Neural cell (in vitro differentiated cells): ENCODE data around the gene PLXNA3. TPM values are rescaled to one million over a fixed set of nuclear protein-coding genes. Genes with fewer than 3 reads are reported as not detected.

Experiments used
- H2AFZ ChIP-seq: fragments of 200-600, 300-800 bp; sonication (generic), shearing (Covaris generic); 2 replicates; pipeline ENCODE4 v1.6.0; 2014; ENCODE audit warnings: low read depth, mild to moderate bottlenecking, antibody characterized with exemption, low read length, moderate library complexity
- H3F3A ChIP-seq: fragments of 200-600 bp; shearing (Covaris generic); 2 replicates; pipeline ENCODE4 v1.6.1; 2016; ENCODE audit warnings: mild to moderate bottlenecking, moderate library complexity, mixed read lengths, antibody characterized with exemption, low read length; ENCODE audit not compliant: insufficient read depth, poor library complexity, severe bottlenecking
- H3K27ac ChIP-seq: fragments of 200-600, 300-800 bp; sonication (generic), shearing (Covaris generic); 2 replicates; pipeline ENCODE4 v1.5.1; 2014; ENCODE audit warnings: mild to moderate bottlenecking, low read length, moderate library complexity
- H3K27me3 ChIP-seq: fragments of 300-800, 200-600 bp; sonication (generic), shearing (Covaris generic); 2 replicates; pipeline ENCODE4 v1.6.0; 2014; ENCODE audit warnings: mild to moderate bottlenecking, low read depth, low read length, moderate library complexity; ENCODE audit not compliant: insufficient read depth
- H3K36me3 ChIP-seq: fragments of 300-800, 200-600 bp; sonication (generic), shearing (Covaris generic); 2 replicates; pipeline ENCODE4 v1.5.1; 2014; ENCODE audit warnings: mild to moderate bottlenecking, antibody characterized with exemption, low read length, moderate library complexity; ENCODE audit not compliant: insufficient read depth
- H3K4me2 ChIP-seq: fragments of 300-800, 200-600 bp; sonication (generic), shearing (Covaris generic); 2 replicates; pipeline ENCODE4 v1.6.0; 2014; ENCODE audit warnings: mild to moderate bottlenecking, low read length
- H3K4me3 ChIP-seq: fragments of 300-800, 200-600 bp; sonication (generic), shearing (Covaris generic); 2 replicates; pipeline ENCODE4 v1.5.1; 2014; ENCODE audit warnings: mild to moderate bottlenecking, low read length, moderate library complexity
- H3K79me2 ChIP-seq: fragments of 200-600 bp; shearing (Covaris generic); replicated peaks from 2 replicates; pipeline ENCODE4 v1.6.0; 2014; ENCODE audit warnings: mild to moderate bottlenecking, low read length, moderate library complexity; ENCODE audit not compliant: insufficient read depth
- H3K9ac ChIP-seq: fragments of 300-800, 200-600 bp; sonication (generic), shearing (Covaris generic); 2 replicates; pipeline ENCODE4 v1.6.1; 2016; ENCODE audit warnings: mild to moderate bottlenecking, low read length, mixed read lengths
- H3K9me2 ChIP-seq: fragments of 200-600 bp; shearing (Covaris generic); 2 replicates; pipeline ENCODE4 v1.6.1; 2016; ENCODE audit warnings: mild to moderate bottlenecking, low read length, mixed read lengths; ENCODE audit not compliant: insufficient read depth
- H3K9me3 ChIP-seq: fragments of 200-600, 300-800 bp; sonication (generic), shearing (Covaris generic); 2 replicates; pipeline ENCODE4 v1.6.1; 2016; ENCODE audit warnings: mild to moderate bottlenecking, mixed run types, low read length, moderate library complexity, mixed read lengths
- H4K20me1 ChIP-seq: fragments of 200-600 bp; shearing (Covaris generic); 2 replicates; pipeline ENCODE4 v1.6.1; 2016; ENCODE audit warnings: mild to moderate bottlenecking, mixed run types; ENCODE audit not compliant: insufficient read depth
- CTCF ChIP-seq: fragments of 450-650 bp; IDR thresholded peaks from 2 replicates; pipeline ENCODE4 v1.5.1; 2014; ENCODE audit warnings: antibody characterized with exemption, mild to moderate bottlenecking, moderate library complexity; ENCODE audit not compliant: poor library complexity, severe bottlenecking
- EP300 ChIP-seq: fragments of 450-650 bp; conservative IDR thresholded peaks from 2 replicates; pipeline ENCODE4 v1.6.1; 2014; ENCODE audit warnings: antibody characterized with exemption, mild to moderate bottlenecking, moderate library complexity; ENCODE audit not compliant: poor library complexity, severe bottlenecking
- EZH2 ChIP-seq: fragments of 200-600, 300-800 bp; shearing (Covaris generic), sonication (generic); IDR thresholded peaks from 2 replicates; pipeline ENCODE4 v1.6.1; 2014; ENCODE audit warnings: antibody characterized with exemption, low read length, borderline replicate concordance, mild to moderate bottlenecking; ENCODE audit not compliant: insufficient read depth, poor library complexity, severe bottlenecking
- MXI1 ChIP-seq: fragments of 450-650 bp; conservative IDR thresholded peaks from 2 replicates; pipeline ENCODE4 v1.6.1; 2014; ENCODE audit warnings: antibody characterized with exemption, mild to moderate bottlenecking; ENCODE audit not compliant: poor library complexity, severe bottlenecking
- POLR2AphosphoS5 ChIP-seq: IDR thresholded peaks from 2 replicates; pipeline ENCODE4 v1.6.1; 2012
- RAD21 ChIP-seq: fragments of 450-650 bp; conservative IDR thresholded peaks from 2 replicates; pipeline ENCODE4 v1.6.1; 2014; ENCODE audit warnings: antibody characterized with exemption, mild to moderate bottlenecking, moderate library complexity
- REST ChIP-seq: IDR thresholded peaks from 2 replicates; pipeline ENCODE4 v1.6.1; 2012; ENCODE audit warnings: borderline replicate concordance
- SMC3 ChIP-seq: fragments of 450-650 bp; conservative IDR thresholded peaks from 2 replicates; pipeline ENCODE4 v1.6.1; 2014; ENCODE audit warnings: antibody characterized with exemption, mild to moderate bottlenecking, moderate library complexity; ENCODE audit not compliant: poor library complexity
- TAF1 ChIP-seq: IDR thresholded peaks from 2 replicates; pipeline ENCODE4 v1.6.1; 2012; ENCODE audit warnings: low read depth
- polyA plus RNA-seq: library from polyadenylated mRNA; depleted of rRNA; stranded (reverse); fragments of >200 nt; gene quantifications from 2 replicates; pipeline ENCODE4 v1.2.3, GENCODE V29; 2014

PLXNA3 gene
- polyA plus RNA-seq, 1 donor from 2014 or later = 17.2 TPM

- no peak overlapping the region for H2AFZ ChIP-seq
- TF ChIP-seq POLR2AphosphoS5 (no peak), RAD21 (no peak), SMC3 (no peak), EZH2 (no peak), REST (no peak), MXI1 (no peak), TAF1 (no peak), EP300 (no peak), CTCF (no peak)
- H3K9ac ChIP-seq = no peak overlapping the region
- H3K9me3 ChIP-seq = no peaks in the 10 kb centered on the region
- no peaks in the 10 kb centered on the region for H3K27me3 ChIP-seq
- H3K4me2 ChIP-seq = no peak overlapping the region
- peaks cover 5% of the 10 kb centered on the region for H3K79me2 ChIP-seq
- no peak overlapping the region for H3K27ac ChIP-seq
- H3F3A ChIP-seq = no peaks in the 10 kb centered on the region
- H3K4me3 ChIP-seq = no peak overlapping the region
- H4K20me1 ChIP-seq = no peaks in the 10 kb centered on the region
- no peaks in the 10 kb centered on the region for H3K36me3 ChIP-seq
- no peaks in the 10 kb centered on the region for H3K9me2 ChIP-seq
These were observed 6.8 kb downstream of the PLXNA3 start for GRCh38 chrX:154464806-154465365.

GRCh38 chrX:154465601-154466000 lies 7.5 kb downstream of the PLXNA3 start:
- no peak overlapping the region for H3K9ac ChIP-seq
- H3F3A ChIP-seq = no peaks in the 10 kb centered on the region
- H3K36me3 ChIP-seq = no peaks in the 10 kb centered on the region
- peaks cover 3% of the 10 kb centered on the region for H3K79me2 ChIP-seq
- no peaks in the 10 kb centered on the region for H3K9me2 ChIP-seq
- no peaks in the 10 kb centered on the region for H3K9me3 ChIP-seq
- H3K27me3 ChIP-seq = no peaks in the 10 kb centered on the region
- no peak overlapping the region for H3K4me3 ChIP-seq
- H2AFZ ChIP-seq = no peak overlapping the region
- no peaks in the 10 kb centered on the region for H4K20me1 ChIP-seq
- no peak overlapping the region for H3K4me2 ChIP-seq
- TF ChIP-seq EP300 (no peak), CTCF (no peak), TAF1 (no peak), REST (no peak), SMC3 (no peak), POLR2AphosphoS5 (no peak), EZH2 (no peak), MXI1 (no peak), RAD21 (no peak)
- H3K27ac ChIP-seq = no peak overlapping the region
